ENCODE results near the gene EVPL.
"Not testable (repeated sequence)": the region's sequence is repeated elsewhere in the genome, so short reads cannot be mapped to it uniquely, and the experiment has no call there.

The EVPL gene

DNA sequence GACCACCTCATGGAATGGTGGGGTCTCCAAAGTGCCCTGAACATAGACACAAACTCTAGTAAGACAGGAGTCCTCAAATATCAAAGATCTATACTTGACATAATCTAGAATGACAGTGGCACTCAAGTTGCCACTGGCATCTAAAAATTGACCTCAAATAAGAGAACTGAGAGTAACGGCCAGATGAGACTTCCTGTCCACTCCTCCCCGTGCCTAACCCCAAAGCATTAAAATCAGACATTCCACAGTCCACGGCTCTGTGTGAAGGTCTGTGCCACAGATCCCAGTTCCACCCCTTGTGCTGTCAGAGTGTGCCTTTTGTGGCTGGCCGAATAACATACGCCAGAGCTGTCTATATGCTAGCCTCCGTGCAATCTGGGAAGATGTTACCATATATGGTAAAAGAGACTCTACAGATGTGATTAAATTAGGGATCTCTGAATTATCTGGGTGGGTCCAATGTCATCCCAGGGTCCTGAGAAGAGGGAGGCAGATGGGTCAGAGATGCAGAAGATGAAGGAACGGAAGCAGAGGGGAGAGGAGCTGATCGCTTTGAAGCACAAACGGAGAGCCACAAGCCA lies 21.0 kb upstream of the EVPL start:
- no peak for DNase-seq

DNA sequence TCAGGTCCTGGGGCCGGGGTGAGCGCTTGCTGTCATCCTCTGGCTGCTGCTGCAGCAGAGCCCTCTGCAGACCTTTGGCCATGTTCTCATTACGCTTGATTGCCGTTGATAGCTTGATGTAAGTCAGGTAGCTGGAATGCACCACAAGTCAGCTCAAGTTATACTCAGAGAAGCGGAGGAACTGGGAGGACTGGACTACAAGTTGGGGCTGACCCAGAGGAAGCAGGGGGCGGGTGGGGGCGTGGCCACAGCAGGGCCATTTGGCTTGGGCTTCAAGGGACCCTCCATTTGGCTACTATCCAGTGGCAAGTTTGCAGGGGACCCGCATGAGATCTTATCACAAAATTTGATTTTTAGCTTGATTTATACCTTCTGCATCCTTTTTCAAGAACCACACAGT lies 19.0 kb upstream of the EVPL start:
- DNase-seq = no peak

DNA sequence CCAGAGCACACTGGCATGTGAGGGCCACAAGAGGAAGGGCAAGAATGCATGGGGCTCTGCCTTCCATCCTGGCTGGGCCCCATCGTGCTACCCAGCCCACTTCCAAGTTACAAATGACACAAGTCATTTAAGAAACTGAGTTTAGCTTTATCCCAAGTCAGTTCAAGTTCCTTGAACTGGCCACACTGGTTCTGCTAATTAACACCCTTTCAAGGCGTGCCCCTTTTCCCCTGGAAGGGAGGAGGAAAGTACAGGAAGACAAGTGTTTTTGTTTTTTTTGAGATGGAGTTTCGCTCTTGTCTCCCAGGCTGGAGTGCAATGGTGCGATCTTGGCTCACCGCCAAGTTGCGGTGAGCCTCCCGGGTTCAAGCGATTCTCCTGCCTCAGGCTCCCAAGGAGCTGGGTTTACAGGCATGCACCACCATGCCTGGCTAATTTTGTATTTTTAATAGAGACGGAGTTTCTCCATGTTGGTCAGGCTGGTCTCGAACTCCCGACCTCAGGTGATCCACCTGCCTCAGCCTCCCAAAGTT lies 17.4 kb upstream of the EVPL start:
- DNase-seq = not testable (repeated sequence)

DNA sequence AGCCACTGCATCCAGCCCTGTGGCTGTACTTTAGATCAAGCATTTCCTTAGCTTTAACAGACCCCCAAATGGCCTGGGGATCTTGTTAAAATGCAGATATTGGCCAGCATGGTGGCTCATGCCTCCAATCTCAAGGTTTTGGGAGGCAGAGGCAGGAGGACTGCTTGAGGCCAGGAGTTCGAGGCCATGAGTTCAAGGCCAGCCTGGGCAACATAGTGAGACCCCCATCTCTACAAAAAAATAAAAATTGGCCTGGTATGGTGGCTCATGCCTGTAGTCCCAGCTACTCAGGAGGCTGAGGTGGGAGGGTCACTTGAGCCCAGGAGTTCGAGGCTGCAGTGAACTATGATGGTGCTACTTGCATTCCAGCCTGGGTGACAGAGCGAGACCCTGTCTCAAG lies 15.8 kb upstream of the EVPL start:
- not testable (repeated sequence) for DNase-seq

DNA sequence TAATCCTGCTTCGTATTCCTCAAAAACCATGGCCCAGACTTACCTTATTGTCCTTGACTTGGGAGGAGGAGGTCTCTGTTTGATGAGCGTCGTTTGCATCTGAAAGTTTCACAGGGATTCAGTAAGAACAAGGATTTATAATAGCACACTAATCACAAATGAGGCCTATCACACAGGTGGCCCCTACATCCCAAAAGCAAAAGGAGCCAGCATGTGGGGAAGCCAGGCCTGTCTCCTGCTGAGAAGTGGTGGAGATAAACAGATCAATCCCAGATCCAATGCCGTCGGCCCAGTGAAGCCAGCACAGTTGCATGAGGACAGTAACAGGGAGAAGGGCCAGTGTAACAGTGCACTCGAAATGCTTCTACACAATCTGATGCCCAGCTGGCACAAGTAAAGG lies 13.3 kb upstream of the EVPL start:
- DNase-seq = no peak

DNA sequence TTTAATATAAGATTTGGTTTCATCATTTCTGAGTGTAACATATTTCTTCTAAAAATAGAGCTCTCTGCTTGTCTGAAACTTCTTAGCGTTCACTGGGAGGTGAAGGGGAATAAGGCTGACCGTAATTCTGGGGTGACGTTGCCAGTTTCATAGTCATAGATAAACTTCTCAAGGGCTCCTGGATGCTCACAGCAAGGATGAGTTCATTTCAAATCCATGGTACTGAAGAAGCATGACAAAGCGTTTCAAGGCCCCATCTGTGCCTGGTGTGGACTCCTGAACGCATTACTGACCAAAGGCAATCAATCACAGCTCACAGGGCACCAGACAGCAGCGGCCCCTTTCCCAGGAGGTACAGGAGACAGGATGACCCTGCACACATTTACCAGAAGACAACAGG lies 12.0 kb upstream of the EVPL start:
- DNase-seq = no peak

DNA sequence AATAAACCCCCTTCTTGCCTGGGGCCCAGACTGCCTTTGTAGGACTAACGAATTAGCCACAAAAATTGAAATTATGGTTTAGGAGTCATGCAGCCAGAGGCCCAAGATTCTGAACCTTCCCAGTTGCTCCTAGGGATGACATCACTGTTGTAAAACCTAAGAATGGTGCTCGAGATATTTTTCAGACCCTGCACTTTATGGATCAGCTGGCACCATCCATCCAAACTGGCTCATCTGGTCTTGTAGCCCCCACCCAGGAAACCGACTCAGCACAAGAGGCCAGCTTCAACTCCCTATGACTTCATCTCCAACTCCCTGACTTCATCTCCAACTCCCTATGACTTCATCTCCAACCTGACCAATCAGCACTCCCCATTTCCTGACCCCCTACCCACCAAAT lies 10.9 kb upstream of the EVPL start:
- DNase-seq = no peak

DNA sequence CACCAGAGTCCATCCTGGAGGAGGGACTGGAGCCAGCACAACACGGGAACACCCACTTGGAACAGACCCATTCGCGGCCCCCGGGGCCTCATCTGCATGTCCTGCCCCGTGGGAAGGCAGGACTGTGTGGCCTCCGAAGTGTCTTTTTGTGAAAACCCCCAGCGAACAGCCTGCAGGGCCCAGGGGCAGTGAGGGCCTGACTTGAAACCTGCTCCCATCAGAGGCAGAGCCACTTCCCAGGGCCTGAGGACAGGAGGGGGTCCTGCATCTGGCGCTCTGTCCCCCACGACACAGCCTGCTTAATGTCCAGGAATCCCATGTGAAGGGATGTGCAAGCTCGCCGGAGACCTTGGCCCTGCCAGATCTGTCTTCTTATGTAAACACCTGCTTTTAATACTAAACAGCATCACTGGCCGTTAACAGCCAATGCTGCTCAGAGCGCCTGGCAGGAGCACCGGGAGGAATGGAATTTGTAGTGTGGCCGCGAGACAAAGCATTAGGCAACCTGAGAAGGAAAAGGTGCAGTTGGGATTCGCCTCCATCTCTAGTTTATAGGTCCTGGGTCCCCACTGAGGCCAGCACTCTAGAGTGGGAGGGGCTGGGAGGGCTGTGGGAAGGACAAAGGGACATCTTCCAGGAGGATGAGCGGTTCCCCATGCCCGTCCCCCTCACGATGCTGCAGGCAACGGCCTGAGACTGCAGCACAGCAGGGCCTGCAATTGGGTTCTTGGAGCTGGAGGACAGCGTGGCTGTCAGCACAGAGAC lies 9.6 kb upstream of the EVPL start:
- DNase-seq = no peak

DNA sequence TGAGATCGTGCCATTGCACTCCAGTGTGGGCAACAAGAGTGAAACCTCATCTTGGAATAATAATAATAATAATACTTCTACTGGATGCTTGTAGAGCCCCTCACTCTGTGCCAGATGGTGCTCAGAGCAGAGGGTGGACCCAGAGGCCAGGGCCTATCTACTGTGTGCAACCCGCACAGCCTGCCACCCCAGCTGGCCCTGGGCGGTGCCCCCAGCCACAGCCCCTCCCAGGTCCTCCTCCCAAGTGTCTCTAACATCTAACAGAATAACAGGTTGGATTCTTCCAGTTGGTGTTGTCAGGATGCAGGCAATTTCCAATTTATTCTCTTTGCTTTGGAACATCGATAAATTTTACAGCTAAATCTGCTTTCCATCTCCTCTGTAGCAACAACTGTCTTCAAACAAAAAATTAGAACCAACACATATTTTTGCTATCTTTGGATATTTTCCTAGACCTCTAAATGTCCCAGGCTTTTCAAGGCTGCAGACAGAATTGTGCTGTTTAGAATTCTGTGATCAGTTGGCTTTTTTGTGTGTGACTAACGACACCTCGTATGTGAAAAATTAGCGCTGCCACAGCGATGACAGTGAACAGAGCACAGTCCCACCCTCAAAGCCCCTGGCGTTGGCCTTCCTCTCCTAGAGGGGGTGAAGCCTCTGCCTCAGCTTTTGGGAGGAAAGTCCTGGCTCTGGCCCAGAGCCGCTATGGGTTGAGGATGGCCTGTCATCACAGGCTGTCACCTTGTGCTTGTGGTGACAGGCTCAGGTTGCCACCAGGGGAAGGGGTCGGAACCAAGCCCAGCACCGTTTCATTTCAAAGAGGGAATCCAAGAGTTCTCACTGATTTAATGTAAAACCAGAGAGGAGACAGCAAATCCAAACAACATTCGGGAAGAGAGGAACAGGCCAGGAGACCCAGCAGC lies 7.6 kb upstream of the EVPL start:
- DNase-seq = no peak

DNA sequence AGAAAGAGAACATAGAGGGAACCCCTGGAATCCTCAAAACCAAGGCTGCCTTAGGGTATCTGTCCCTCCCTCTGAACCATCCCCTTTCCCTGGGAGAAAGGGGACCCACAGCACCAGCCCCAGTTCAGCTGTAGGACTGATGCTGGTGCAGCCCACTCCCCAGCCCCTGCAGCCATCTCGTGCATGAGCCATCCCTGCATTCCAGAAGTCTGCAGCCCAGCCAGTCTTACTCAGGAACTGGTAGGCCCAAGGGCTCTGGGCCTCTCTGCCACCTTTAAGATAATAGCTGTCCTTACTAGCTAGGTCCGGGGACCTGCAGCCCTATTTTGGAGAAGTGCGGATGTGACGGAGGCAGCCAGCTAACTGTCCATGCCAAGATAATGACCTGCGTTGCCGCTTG lies 6.0 kb upstream of the EVPL start:
- DNase-seq = no peak

DNA sequence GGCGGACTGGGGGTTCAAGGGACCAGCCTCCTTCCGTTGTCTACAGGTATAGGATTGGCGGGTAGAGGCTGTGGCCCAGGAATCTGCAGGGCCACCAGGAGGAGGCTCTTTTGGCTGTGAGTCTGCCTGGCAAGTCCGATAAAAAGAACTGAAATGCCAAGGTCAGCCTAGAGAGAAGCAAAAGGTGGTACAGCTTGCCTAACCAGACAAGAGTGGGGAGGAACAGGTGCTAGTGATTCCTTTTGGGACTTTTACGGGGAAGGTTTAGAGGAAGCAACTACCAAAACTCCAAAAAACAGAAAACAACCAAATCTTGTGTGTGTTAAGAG lies 5.6 kb upstream of the EVPL start:
- no peak for DNase-seq

DNA sequence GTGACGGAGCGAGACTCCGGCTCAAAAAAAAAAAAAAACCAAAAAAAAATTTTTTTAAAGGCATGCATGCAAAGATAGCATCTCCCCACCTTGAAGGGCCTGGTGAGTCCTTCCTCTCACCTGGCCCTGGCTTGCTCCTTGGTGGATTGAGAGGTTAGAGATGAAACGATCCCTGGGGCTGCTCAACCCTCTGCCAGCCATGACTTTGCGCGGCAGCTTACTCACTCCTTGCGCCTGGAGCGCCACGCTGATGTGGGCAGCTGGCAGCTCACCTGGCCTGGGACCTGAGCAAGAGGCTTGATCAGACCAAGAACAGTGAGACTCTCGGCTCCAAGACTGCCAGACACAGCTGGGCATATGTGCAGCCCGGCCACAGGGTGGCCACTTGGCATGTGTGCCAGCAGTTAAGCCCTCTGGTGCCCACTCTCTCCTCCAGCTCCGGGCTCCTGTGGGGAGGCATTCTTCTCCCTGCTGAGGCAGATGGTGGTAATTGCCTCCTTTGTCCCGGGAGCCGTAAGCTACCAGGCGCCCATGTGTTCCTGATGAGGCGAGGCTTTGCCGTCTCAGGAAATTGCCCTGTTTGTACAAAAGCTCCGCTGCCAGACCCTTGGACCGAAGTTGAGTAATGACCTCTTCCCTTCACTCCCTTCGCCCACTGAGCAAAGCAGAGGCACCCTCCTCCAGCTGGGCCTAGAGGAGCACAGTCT lies 5.1 kb upstream of the EVPL start:
- no peak for DNase-seq

DNA sequence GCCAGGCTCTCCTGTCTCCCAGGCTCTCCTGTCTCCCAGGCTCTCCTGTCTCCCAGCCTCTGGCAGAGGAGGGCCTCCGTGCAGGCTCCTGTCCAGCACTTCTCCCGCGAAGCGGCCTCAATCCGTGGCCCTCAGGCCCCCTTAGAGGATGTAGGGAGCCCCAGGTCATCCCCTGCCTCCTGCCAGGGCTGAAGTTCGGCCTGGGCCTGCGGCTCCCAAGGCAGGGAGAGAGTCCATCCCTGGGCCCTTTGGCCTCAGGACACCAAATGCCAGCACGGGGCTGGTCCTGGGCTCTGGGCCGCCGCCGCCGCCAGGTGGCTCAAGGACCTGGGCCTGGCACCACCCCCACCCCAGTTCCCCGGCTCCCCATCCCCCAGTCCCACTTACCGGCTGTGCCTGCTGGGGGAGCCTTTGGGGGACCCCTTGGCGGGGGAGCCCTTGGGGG lies 370 bp downstream of the EVPL start:
- no peak for DNase-seq

DNA sequence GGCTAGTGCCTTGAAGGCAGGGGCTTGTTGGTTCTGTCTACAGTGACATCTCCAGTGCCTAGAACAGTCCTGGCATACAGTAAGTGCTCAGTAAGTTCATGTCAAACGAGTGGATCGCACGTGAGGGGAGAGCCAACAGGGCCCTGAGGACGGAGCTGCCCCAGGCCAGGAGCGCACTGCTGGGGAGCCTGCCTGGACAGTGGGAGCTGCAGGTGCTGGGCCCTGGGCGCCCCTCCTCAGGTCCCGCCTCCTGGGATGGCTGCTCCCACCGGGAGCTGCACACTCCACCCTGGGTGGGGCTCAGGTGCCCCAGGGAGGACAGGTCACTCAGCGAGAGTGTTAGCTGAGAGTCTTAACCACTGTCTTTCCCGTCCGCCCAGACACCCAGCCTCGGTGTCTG lies 1.8 kb downstream of the EVPL start:
- DNase-seq = no peak

DNA sequence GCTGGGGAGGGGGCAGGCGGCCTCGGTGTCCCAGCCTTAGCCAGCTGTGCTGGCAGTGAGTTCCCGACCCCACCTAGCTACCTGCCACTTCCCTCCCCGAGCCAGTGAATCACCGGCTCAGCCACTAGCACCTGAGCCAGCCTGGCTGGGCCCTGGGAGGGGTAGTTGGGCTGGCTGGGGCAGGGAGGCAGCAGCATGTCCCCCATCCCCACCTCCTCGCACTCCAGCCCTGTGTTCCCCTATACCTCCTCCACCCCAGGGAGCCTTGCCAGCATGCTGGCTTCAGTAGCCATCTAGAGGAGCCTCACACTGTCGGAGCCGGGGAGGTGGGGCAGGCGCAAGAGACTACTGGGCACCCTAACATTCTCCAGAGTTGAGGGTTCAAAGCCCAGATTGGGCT lies 2.8 kb downstream of the EVPL start:
- DNase-seq = no peak

DNA sequence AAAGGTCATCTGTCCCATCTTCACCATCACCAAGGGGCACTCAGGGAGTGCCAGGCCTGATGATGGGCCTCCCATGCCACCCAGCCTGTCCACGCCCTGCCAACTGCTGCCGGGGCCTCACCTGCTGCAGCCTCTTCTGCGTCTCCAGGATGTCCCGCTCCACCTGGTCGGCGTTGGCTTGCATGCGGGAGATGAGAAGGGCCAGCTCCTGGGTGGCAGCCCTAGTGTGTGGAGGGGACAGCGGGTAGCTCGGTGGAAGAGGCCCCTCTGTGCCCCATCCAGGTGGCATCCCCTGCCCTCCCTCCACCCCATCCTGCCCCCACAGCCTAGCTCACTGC lies 3.2 kb downstream of the EVPL start:
- no peak for DNase-seq

DNA sequence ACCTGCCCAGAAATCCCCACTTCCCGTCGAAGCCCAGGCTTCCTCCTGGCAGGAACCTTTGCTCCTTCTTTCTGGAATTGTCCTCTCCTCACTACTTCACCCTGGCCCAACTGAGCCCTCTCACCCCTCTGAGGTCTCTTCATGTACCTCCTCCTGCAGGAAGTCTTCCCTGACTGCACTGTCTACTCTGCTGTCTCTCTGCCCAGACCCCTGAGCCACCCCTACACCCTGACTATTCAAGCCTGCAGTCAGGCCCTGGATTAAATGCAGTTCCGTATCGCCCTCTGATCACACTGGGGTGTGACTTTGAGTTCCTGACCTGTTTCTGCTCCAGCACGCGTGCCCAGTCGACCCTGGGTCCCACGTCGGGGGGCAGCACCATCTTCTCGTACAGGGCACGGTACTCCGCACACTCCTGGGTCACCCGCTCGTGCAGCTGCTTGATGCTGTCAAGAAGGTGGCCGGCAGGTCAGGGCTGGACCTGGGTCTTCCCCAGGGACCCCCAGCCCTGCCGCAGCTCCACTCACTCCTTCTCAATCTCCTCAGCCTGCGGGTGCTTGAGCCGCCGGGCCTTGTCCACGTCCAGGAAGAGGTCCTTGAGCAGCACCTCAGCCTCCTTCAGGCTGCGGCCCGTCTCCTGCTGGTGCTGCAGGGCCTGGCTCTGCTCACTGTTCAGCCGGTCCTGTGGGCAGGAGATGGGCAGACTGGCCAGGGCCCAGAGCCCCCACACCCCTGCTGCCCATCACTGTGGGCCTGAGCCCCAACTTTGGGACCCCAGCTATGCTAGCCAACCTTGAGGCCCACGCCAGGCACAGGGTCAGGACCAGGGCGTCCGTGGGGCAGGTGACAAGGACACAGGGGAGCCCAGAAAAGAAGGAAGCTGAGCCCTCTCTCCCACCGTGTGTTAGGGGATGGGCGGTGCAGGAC lies 3.9 kb downstream of the EVPL start:
- DNase-seq = no peak

DNA sequence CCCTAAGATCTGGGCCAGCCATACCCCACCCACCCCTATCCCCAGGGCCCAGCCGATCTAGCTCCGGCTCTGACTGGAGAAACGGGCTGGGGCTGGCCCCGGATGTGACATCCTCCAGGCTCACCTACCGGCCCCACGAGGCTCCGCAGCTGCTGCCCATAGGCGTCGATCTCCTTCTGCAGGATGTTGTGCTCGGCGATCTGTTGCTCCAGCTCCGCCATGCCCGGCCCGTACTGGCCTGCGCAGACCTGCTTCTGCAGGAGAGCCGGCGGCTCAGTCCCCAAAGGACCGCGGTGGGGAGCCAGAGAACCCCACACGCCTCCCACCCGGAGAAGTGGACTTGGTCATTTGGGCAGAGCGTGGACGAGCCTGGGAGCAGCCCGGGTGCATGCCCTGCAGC lies 4.8 kb downstream of the EVPL start:
- no peak for DNase-seq

DNA sequence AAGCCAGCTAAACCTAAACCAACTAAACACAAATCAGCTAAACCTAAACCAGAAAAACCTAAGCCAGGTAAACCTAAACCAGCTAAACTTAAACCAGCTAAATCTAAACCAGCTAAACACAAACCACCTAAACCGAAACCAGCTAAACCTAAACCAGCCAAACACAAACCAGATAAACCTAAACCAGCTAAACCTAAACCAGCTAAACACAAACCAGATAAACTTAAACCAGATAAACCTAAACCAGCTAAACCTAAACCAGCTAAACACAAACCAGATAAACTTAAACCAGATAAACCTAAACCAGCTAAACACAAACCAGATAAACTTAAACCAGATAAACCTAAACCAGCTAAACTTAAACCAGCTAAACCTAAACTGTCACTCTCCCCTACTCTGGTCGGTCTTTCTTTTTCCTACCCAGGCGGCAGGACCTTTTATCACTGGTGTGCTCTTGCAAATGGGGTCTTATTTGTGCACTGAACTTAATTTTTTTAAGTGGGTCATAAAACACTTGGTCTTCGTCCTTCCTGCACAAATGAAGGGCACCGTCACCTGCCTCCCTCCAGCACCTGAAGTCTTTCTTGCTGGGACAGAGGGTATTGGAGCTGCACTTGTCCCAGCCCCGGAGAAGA lies 7.2 kb downstream of the EVPL start:
- no peak for DNase-seq

DNA sequence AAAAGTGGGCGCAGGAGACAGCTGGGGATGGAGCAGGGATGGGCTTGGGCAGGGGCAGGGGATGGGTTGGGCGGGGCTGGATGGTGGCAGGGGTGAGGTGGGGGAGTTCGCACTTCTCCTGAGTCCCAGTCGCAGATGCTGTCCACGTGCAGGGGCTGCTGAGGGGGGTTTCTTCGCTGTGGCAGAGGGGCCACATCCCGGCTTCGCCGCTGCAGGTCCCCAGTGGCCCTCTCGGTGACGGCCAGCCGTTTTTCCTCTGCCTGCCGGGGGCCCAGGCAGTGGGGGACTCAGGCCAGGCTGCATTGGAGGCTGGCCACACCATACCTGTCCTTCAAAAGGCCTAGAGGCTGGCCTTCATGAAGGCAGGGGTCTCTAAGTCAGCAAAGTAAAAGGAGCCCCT lies 8.3 kb downstream of the EVPL start:
- no peak for DNase-seq

DNA sequence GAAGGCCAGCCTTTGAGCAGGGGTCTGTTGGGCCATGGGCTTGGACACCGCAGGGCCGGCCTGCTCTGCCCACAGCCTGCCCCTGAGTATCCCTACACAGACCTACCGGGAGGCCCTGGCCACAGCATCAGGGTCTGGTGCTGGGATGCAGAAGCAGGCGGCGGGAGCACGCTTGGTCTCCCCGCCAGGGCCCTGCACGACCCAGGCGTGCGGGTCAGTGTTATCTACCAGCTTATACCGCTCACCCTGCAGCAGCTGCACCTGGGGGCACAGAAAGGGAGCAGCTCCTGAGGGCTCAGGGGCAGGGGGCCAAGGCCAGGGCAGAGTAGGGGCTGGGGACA lies 8.8 kb downstream of the EVPL start:
- no peak for DNase-seq

Measured in NCI-H748 treated with DMSO at 0.1 percent for 48 hours (cell line).